Measurements from ENCODE around the gene TMEM231.
"Not testable (repeated sequence)": the region's sequence is repeated elsewhere in the genome, so short reads cannot be mapped to it uniquely, and the experiment has no call there.

Gene TMEM231

GRCh38 chr16:75506107-75506506 lies 49.9 kb downstream of the TMEM231 start:
- no CpG with 5 or more reads among the region's 3 CpGs for WGBS (ENCODE audit: insufficient coverage, insufficient read length)

GRCh38 chr16:75503801-75504200 lies 52.3 kb downstream of the TMEM231 start:
- Histone ChIP-seq H3K27ac (ENCODE audit: low read length) (no peak overlapping the region), H3K4me1 (ENCODE audit: control insufficient read depth, insufficient read depth, low read length) (no peaks in the 10 kb centered on the region), H3K36me3 (ENCODE audit: control insufficient read depth, insufficient read depth, low read length) (no peaks in the 10 kb centered on the region), H3K27me3 (ENCODE audit: control insufficient read depth, insufficient read depth, low read length) (no peaks in the 10 kb centered on the region), H3K4me3 (ENCODE audit: low read length) (no peak overlapping the region), H3K9me3 (ENCODE audit: control insufficient read depth, insufficient read depth, low read length) (no peaks in the 10 kb centered on the region)
- DNase-seq (ENCODE audit: low read depth, low spot score) = no peak
- no CpG with 5 or more reads among the region's 1 CpG for WGBS (ENCODE audit: insufficient coverage, insufficient read length)

More at GRCh38 chr16:75506107-75506506, 49.9 kb downstream of the TMEM231 start:
- no peaks in the 10 kb centered on the region for H3K4me1 ChIP-seq (ENCODE audit: control insufficient read depth, insufficient read depth, low read length)
- H3K9me3 ChIP-seq (ENCODE audit: control insufficient read depth, insufficient read depth, low read length) = no peaks in the 10 kb centered on the region
- no peak overlapping the region for H3K4me3 ChIP-seq (ENCODE audit: low read length)
- no peaks in the 10 kb centered on the region for H3K27me3 ChIP-seq (ENCODE audit: control insufficient read depth, insufficient read depth, low read length)
- no peaks in the 10 kb centered on the region for H3K36me3 ChIP-seq (ENCODE audit: control insufficient read depth, insufficient read depth, low read length)
- no peak for DNase-seq (ENCODE audit: low read depth, low spot score)
- no peak overlapping the region for H3K27ac ChIP-seq (ENCODE audit: low read length)

GRCh38 chr16:75502916-75503605 lies 53.0 kb downstream of the TMEM231 start:
- H3K36me3 ChIP-seq (ENCODE audit: control insufficient read depth, insufficient read depth, low read length) = no peaks in the 10 kb centered on the region
- H3K27ac ChIP-seq (ENCODE audit: low read length) = no peak overlapping the region
- DNase-seq (ENCODE audit: low read depth, low spot score) = no peak
- H3K27me3 ChIP-seq (ENCODE audit: control insufficient read depth, insufficient read depth, low read length) = no peaks in the 10 kb centered on the region
- no peaks in the 10 kb centered on the region for H3K4me1 ChIP-seq (ENCODE audit: control insufficient read depth, insufficient read depth, low read length)
- no peak overlapping the region for H3K4me3 ChIP-seq (ENCODE audit: low read length)
- no CpG with 5 or more reads among the region's 4 CpGs for whole genome bisulfite sequencing (ENCODE audit: insufficient coverage, insufficient read length)
- no peaks in the 10 kb centered on the region for H3K9me3 ChIP-seq (ENCODE audit: control insufficient read depth, insufficient read depth, low read length)

- H3K4me3 ChIP-seq (ENCODE audit: low read length); H3K4me1 ChIP-seq (ENCODE audit: control insufficient read depth, insufficient read depth, low read length); H3K9me3 ChIP-seq (ENCODE audit: control insufficient read depth, insufficient read depth, low read length); H3K36me3 ChIP-seq (ENCODE audit: control insufficient read depth, insufficient read depth, low read length); DNase-seq (ENCODE audit: low read depth, low spot score); H3K27me3 ChIP-seq (ENCODE audit: control insufficient read depth, insufficient read depth, low read length); H3K27ac ChIP-seq (ENCODE audit: low read length): not testable (repeated sequence)
- WGBS (ENCODE audit: insufficient coverage, insufficient read length) = no CpG with 5 or more reads among the region's 6 CpGs
Observed at GRCh38 chr16:75501820-75502219, 54.2 kb downstream of the TMEM231 start.

- WGBS (ENCODE audit: insufficient coverage, insufficient read length) = no CpG with 5 or more reads among the region's 5 CpGs
- H3K4me1 ChIP-seq (ENCODE audit: control insufficient read depth, insufficient read depth, low read length) = no peaks in the 10 kb centered on the region
- H3K27me3 ChIP-seq (ENCODE audit: control insufficient read depth, insufficient read depth, low read length) = no peaks in the 10 kb centered on the region
- no peak for DNase-seq (ENCODE audit: low read depth, low spot score)
- no peaks in the 10 kb centered on the region for H3K9me3 ChIP-seq (ENCODE audit: control insufficient read depth, insufficient read depth, low read length)
- H3K27ac ChIP-seq (ENCODE audit: low read length) = no peak overlapping the region
- no peak overlapping the region for H3K4me3 ChIP-seq (ENCODE audit: low read length)
- no peaks in the 10 kb centered on the region for H3K36me3 ChIP-seq (ENCODE audit: control insufficient read depth, insufficient read depth, low read length)
Observed at GRCh38 chr16:75501359-75501758, 54.7 kb downstream of the TMEM231 start.

GRCh38 chr16:75498605-75499322 lies 57.3 kb downstream of the TMEM231 start:
- H3K27me3 ChIP-seq (ENCODE audit: control insufficient read depth, insufficient read depth, low read length); DNase-seq (ENCODE audit: low read depth, low spot score); H3K36me3 ChIP-seq (ENCODE audit: control insufficient read depth, insufficient read depth, low read length); H3K27ac ChIP-seq (ENCODE audit: low read length); H3K9me3 ChIP-seq (ENCODE audit: control insufficient read depth, insufficient read depth, low read length); H3K4me1 ChIP-seq (ENCODE audit: control insufficient read depth, insufficient read depth, low read length); H3K4me3 ChIP-seq (ENCODE audit: low read length): not testable (repeated sequence)
- no CpG with 5 or more reads among the region's 13 CpGs for WGBS (ENCODE audit: insufficient coverage, insufficient read length)

- Histone ChIP-seq H3K27ac (ENCODE audit: low read length) (no peak overlapping the region), H3K4me1 (ENCODE audit: control insufficient read depth, insufficient read depth, low read length) (no peaks in the 10 kb centered on the region), H3K36me3 (ENCODE audit: control insufficient read depth, insufficient read depth, low read length) (no peaks in the 10 kb centered on the region), H3K27me3 (ENCODE audit: control insufficient read depth, insufficient read depth, low read length) (no peaks in the 10 kb centered on the region), H3K9me3 (ENCODE audit: control insufficient read depth, insufficient read depth, low read length) (no peaks in the 10 kb centered on the region), H3K4me3 (ENCODE audit: low read length) (no peak overlapping the region)
- no peak for DNase-seq (ENCODE audit: low read depth, low spot score)
- WGBS (ENCODE audit: insufficient coverage, insufficient read length) = no CpG with 5 or more reads among the region's 4 CpGs
Observed at GRCh38 chr16:75497558-75497957, 58.5 kb downstream of the TMEM231 start.

- H3K9me3 ChIP-seq (ENCODE audit: control insufficient read depth, insufficient read depth, low read length) = no peaks in the 10 kb centered on the region
- no CpG with 5 or more reads among the region's 43 CpGs for WGBS (ENCODE audit: insufficient coverage, insufficient read length)
- no peaks in the 10 kb centered on the region for H3K27me3 ChIP-seq (ENCODE audit: control insufficient read depth, insufficient read depth, low read length)
- no peaks in the 10 kb centered on the region for H3K4me1 ChIP-seq (ENCODE audit: control insufficient read depth, insufficient read depth, low read length)
- H3K4me3 ChIP-seq (ENCODE audit: low read length) = peak within 1 kb of the TSS; percentile 62; the same call in 1 of the 2 replicates
- peak; percentile 57 for DNase-seq (ENCODE audit: low read depth, low spot score)
- no peak within 1 kb of the TSS for H3K27ac ChIP-seq (ENCODE audit: low read length)
- no peaks in the 10 kb centered on the region for H3K36me3 ChIP-seq (ENCODE audit: control insufficient read depth, insufficient read depth, low read length)
Observed at GRCh38 chr16:75495076-75495674, 60.9 kb downstream of the TMEM231 start, which contains the start of gene CHST6. Gene CHST6, minus strand, starts transcription at chr16:75495441. Its CDS starts 15,613 bp downstream, at chr16:75479828.

- Histone ChIP-seq H3K27ac (ENCODE audit: low read length) (no peak overlapping the region), H3K4me3 (ENCODE audit: low read length) (peak overlapping the region; percentile 62; the same call in 1 of the 2 replicates), H3K27me3 (ENCODE audit: control insufficient read depth, insufficient read depth, low read length) (no peaks in the 10 kb centered on the region), H3K4me1 (ENCODE audit: control insufficient read depth, insufficient read depth, low read length) (no peaks in the 10 kb centered on the region), H3K9me3 (ENCODE audit: control insufficient read depth, insufficient read depth, low read length) (no peaks in the 10 kb centered on the region), H3K36me3 (ENCODE audit: control insufficient read depth, insufficient read depth, low read length) (no peaks in the 10 kb centered on the region)
- no CpG with 5 or more reads among the region's 26 CpGs for WGBS (ENCODE audit: insufficient coverage, insufficient read length)
- DNase-seq (ENCODE audit: low read depth, low spot score) = no peak
Observed at GRCh38 chr16:75494661-75495075, 61.4 kb downstream of the TMEM231 start.

- H3K27ac ChIP-seq (ENCODE audit: low read length) = no peak overlapping the region
- H3K4me3 ChIP-seq (ENCODE audit: low read length) = peak overlapping the region; percentile 62; the same call in 1 of the 2 replicates
- DNase-seq (ENCODE audit: low read depth, low spot score) = no peak
- H3K9me3 ChIP-seq (ENCODE audit: control insufficient read depth, insufficient read depth, low read length) = no peaks in the 10 kb centered on the region
- H3K4me1 ChIP-seq (ENCODE audit: control insufficient read depth, insufficient read depth, low read length) = no peaks in the 10 kb centered on the region
- no peaks in the 10 kb centered on the region for H3K36me3 ChIP-seq (ENCODE audit: control insufficient read depth, insufficient read depth, low read length)
- no peaks in the 10 kb centered on the region for H3K27me3 ChIP-seq (ENCODE audit: control insufficient read depth, insufficient read depth, low read length)
- no CpG with 5 or more reads among the region's 5 CpGs for WGBS (ENCODE audit: insufficient coverage, insufficient read length)
Observed at GRCh38 chr16:75494184-75494583, 61.9 kb downstream of the TMEM231 start.
